Right cardiac atrium (tissue), 5 donors: ENCODE data around the gene ZFP82. TPM values are rescaled to one million over a fixed set of nuclear protein-coding genes. Genes with fewer than 3 reads are reported as not detected.

Experiments used
- ATAC-seq, 2 donors: fragments of 200-7000 bp; cut with Tn5 transposase; one replicate each; pipeline versions ENCODE4 v1.8.0 to v1.9.1; 2020; ENCODE audit warnings: moderate library complexity in 2 of 2, mild to moderate bottlenecking in 1 of 2
- DNase-seq, 3 donors: peaks; one replicate each; pipeline ENCODE4 v3.0.0-alpha.2; 2020
- H3K27ac ChIP-seq: one replicate; pipeline ENCODE4 v1.5.1; 2013; ENCODE audit warnings: mild to moderate bottlenecking, low read length, control low read depth, moderate library complexity
- H3K27me3 ChIP-seq: one replicate; pipeline ENCODE4 v1.6.1; 2013; ENCODE audit not compliant: control insufficient read depth, insufficient read depth
- H3K4me1 ChIP-seq: one replicate; pipeline ENCODE4 v1.6.1; 2013; ENCODE audit warnings: low read length; ENCODE audit not compliant: control insufficient read depth, insufficient read depth
- H3K4me3 ChIP-seq: one replicate; pipeline ENCODE4 v1.5.1; 2013; ENCODE audit warnings: low read length, control low read depth
- H3K9me3 ChIP-seq: one replicate; pipeline ENCODE4 v1.6.1; 2013; ENCODE audit warnings: low read length; ENCODE audit not compliant: control insufficient read depth
- WGBS: extraction: QIAGEN DNeasy Blood & Tissue Kit; methylation state at CpG from one replicate; pipeline ENCODE4 v1.1.7; 2013; 5-methylcytosine and 5-hydroxymethylcytosine counted together
- intact Hi-C, 4 donors: fragments of 100-400 bp; cut with DNase I; formaldehyde crosslinking; loops; one replicate each; pipeline versions ENCODE4 v1.11.0 to v1.14.0; 2022 to 2023
- polyA plus RNA-seq: library from polyadenylated mRNA; stranded (reverse); fragments of 200-250 nt; gene quantifications from one replicate; pipeline ENCODE4 v1.2.3, GENCODE V29; 2013
- total RNA-seq, 4 donors: library from RNA; stranded (reverse); fragmentation: NEBNext Ultra II Directional; extraction: Animal tissue kit (Norgen Biotek cat#: 25700); gene quantifications; one replicate each; pipeline ENCODE4 v1.2.1, GENCODE V29; 2021
- donor health status: healthy with polysubstance abuse.
- donor health status: DM: no; HTN: yes; CAD: no.
- donor health status: DM: no; HTN: no; CAD: no.
- donor health status: DM: no; HTN: yes; CAD: no; lungs with severe emphysema.
- donor health status: DM: yes; HTN: yes; CAD: no.

The ZFP82 gene
- total and polyA plus RNA-seq, 5 donors: 3.1 to 6.0 (median 5.2) TPM

DNA sequence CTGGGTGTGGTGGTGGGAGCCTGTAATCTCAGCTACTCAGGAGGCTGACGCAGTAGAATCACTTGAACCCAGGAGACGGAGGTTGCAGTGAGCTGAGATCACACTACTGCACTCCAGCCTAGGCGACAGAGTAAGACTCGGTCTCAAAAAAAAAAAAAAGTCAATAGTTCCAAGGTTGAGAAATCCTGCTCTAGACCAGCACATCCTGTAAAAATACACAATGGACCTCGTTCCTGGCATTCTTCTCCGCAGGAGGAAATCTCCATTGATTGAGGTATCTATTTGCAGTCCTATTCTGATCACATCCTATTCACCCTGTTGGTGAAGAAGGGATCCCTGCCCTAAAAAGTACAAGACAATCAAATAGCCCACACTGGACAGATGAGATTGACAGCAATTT, 54.6 kb downstream of the ZFP82 start:
- Histone ChIP-seq H3K27ac (no peak overlapping the region), H3K4me3 (no peak overlapping the region), H3K27me3 (no peaks in the 10 kb centered on the region), H3K4me1 (no peaks in the 10 kb centered on the region), H3K9me3 (no peaks in the 10 kb centered on the region)
- 63% methylated on average over 6 of the region's 6 CpGs for WGBS
- intact Hi-C loops: no loop called here
- DNase-seq: no peak
- ATAC-seq: no peak

Other genes with a start within 250 kb of the ZFP82 start
- gene ZNF565, start 204.0 kb downstream of the ZFP82 start, total RNA-seq: 1 to 10 TPM; 4.0 to 5.0 (median 4.9) TPM
- gene ZNF565, start 204.0 kb downstream of the ZFP82 start, polyA plus RNA-seq: 3.2 TPM
- 10 to 100 TPM; 33.5 to 45.8 (median 38.8) TPM for gene ZNF146, start 203.5 kb downstream of the ZFP82 start, total RNA-seq
- gene ZNF146, start 203.5 kb downstream of the ZFP82 start, polyA plus RNA-seq: 18.8 TPM
- 1 to 10 TPM; 3.2 to 4.8 (median 3.7) TPM for gene ZFP14, start 39.4 kb downstream of the ZFP82 start, total RNA-seq
- gene ZFP14, start 39.4 kb downstream of the ZFP82 start, polyA plus RNA-seq: 2.5 TPM
- 10 to 100 TPM; 10.6 to 13.4 (median 13.3) TPM for gene ZNF566, start 70.9 kb upstream of the ZFP82 start, total RNA-seq
- gene ZNF566, start 70.9 kb upstream of the ZFP82 start, polyA plus RNA-seq: 6.2 TPM
- 10 to 100 TPM in 1 of 4 donors, 1 to 10 TPM in 3; 8.8 to 11.1 (median 9.7) TPM for gene ZNF260, start 109.6 kb upstream of the ZFP82 start, total RNA-seq
- gene ZNF260, start 109.6 kb upstream of the ZFP82 start, polyA plus RNA-seq: 4.5 TPM
- 10 to 100 TPM; 13.9 to 15.8 (median 14.3) TPM for gene ZNF529, start 154.6 kb upstream of the ZFP82 start, total RNA-seq
- 7.4 TPM for gene ZNF529, start 154.6 kb upstream of the ZFP82 start, polyA plus RNA-seq
- 10 to 100 TPM; 14.1 to 18.7 (median 16.0) TPM for gene ZNF382, start 186.7 kb upstream of the ZFP82 start, total RNA-seq
- gene ZNF382, start 186.7 kb upstream of the ZFP82 start, polyA plus RNA-seq: 3.9 TPM
- gene ZNF461, start 248.2 kb upstream of the ZFP82 start, total RNA-seq: 1 to 10 TPM; 6.9 to 8.7 (median 8.6) TPM
- 3.5 TPM for gene ZNF461, start 248.2 kb upstream of the ZFP82 start, polyA plus RNA-seq